Tibial nerve (tissue), 4 donors: ENCODE results near the gene ADAM10. TPM values are rescaled to one million over a fixed set of nuclear protein-coding genes. Genes with fewer than 3 reads are reported as not detected.

Experiments used
- DNase-seq, 2 donors: peaks; one replicate each; pipeline ENCODE4 v3.0.0-alpha.2; 2019; ENCODE audit warnings: low spot score in 2 of 2
- H3K27ac ChIP-seq, 4 donors: fragments of 200-600 bp; sonication (generic) in 3 of 4; one replicate each; pipeline ENCODE4 v1.5.1; 2017 to 2019; ENCODE audit warnings: mild to moderate bottlenecking in 1 of 4
- H3K27me3 ChIP-seq, 2 donors: fragments of 200-600 bp; sonication (generic) in 1 of 2; one replicate each; pipeline versions ENCODE4 v1.5.1 to v1.6.0; 2017 to 2019
- H3K36me3 ChIP-seq, 3 donors: fragments of 200-600 bp; sonication (generic); one replicate each; pipeline ENCODE4 v1.5.1; 2018 to 2019
- H3K4me1 ChIP-seq, 4 donors: fragments of 200-600 bp; sonication (generic) in 3 of 4; one replicate each; pipeline ENCODE4 v1.5.1; 2017 to 2019
- H3K4me3 ChIP-seq, 4 donors: fragments of 200-600 bp; sonication (generic) in 3 of 4; one replicate each; pipeline ENCODE4 v1.5.1; 2017 to 2019; ENCODE audit warnings: mild to moderate bottlenecking in 1 of 4, moderate library complexity in 1 of 4
- H3K9me3 ChIP-seq, 4 donors: fragments of 200-600 bp; sonication (generic) in 3 of 4; one replicate each; pipeline ENCODE4 v1.5.1; 2017 to 2019
- CTCF ChIP-seq, 5 experiments: fragments of 200-600 bp in 3 of 5; fragments of 450-650 bp in 2 of 5; sonication (generic) in 3 of 5; IDR thresholded peaks; one replicate each; pipeline ENCODE4 v1.5.1; 2016 to 2019; ENCODE audit warnings: antibody characterized with exemption in 5 of 5, mild to moderate bottlenecking in 3 of 5, moderate library complexity in 2 of 5
- EP300 ChIP-seq, 2 donors: sonication (generic); formaldehyde crosslinking; IDR thresholded peaks; one replicate each; pipeline ENCODE4 v1.6.1; 2017; ENCODE audit warnings: antibody characterized with exemption in 2 of 2, mild to moderate bottlenecking in 1 of 2
- POLR2A ChIP-seq, 2 donors: fragments of 450-650 bp; IDR thresholded peaks; one replicate each; pipeline ENCODE4 v1.6.1; 2017; ENCODE audit warnings: antibody characterized with exemption in 2 of 2, mild to moderate bottlenecking in 2 of 2, moderate library complexity in 2 of 2
- WGBS, 2 donors: methylation state at CpG; one replicate each; pipeline ENCODE4 v1.1.5; 2018; 5-methylcytosine and 5-hydroxymethylcytosine counted together
- total RNA-seq, 4 donors: library from RNA; depleted of rRNA; stranded (reverse); fragments of >200 nt; gene quantifications; one replicate each; pipeline ENCODE4 v1.1.0, GENCODE V29; 2016

Gene ADAM10
- total RNA-seq, 4 donors from 2014 or later = 64.8 to 132 (median 94.3) TPM

GRCh38 chr15:58699769-58700168 is 49.7 kb downstream of the ADAM10 start:
- no peak overlapping the region for H3K27ac ChIP-seq
- peaks cover 0 to 49% (median 0%) of the 10 kb centered on the region in 3 donors for H3K36me3 ChIP-seq
- no peak for DNase-seq
- no peak overlapping the region for H3K4me3 ChIP-seq
- peaks cover 0 to 8% (median under 1%) of the 10 kb centered on the region in 4 donors for H3K4me1 ChIP-seq
- 97 to 99% methylated on average over 2 of the region's 2 CpGs for WGBS, 2 donors
- no peak for TF ChIP-seq POLR2A (IDR thresholded peaks at IDR 0.05)
- TF ChIP-seq CTCF (IDR thresholded peaks at IDR 0.05) = no peak
- no peaks in the 10 kb centered on the region for H3K27me3 ChIP-seq
- H3K9me3 ChIP-seq = peaks cover 0 to 16% (median 3%) of the 10 kb centered on the region in 4 donors

GRCh38 chr15:58698887-58699641 is 50.4 kb downstream of the ADAM10 start:
- no peak overlapping the region for H3K27ac ChIP-seq
- peaks cover 0 to 49% (median 0%) of the 10 kb centered on the region in 3 donors for H3K36me3 ChIP-seq
- H3K4me1 ChIP-seq = peaks cover 0 to 15% (median 3%) of the 10 kb centered on the region in 4 donors
- WGBS, 2 donors = 87 to 98% methylated on average over 2 of the region's 2 CpGs
- no peaks in the 10 kb centered on the region for H3K27me3 ChIP-seq
- H3K9me3 ChIP-seq = peaks cover 0 to 16% (median 3%) of the 10 kb centered on the region in 4 donors
- no peak overlapping the region for H3K4me3 ChIP-seq
- TF ChIP-seq EP300 (IDR thresholded peaks at IDR 0.05) (no peak), CTCF (IDR thresholded peaks at IDR 0.05) (no peak), POLR2A (IDR thresholded peaks at IDR 0.05) (no peak)
- DNase-seq = no peak

- 74 to 100% methylated on average over 2 of the region's 2 CpGs for WGBS, 2 donors
- TF ChIP-seq POLR2A (IDR thresholded peaks at IDR 0.05) (no peak), EP300 (IDR thresholded peaks at IDR 0.05) (no peak), CTCF (IDR thresholded peaks at IDR 0.05) (no peak)
- Histone ChIP-seq H3K36me3 (peaks cover 0 to 50% (median 0%) of the 10 kb centered on the region in 3 donors), H3K27me3 (no peaks in the 10 kb centered on the region), H3K27ac (no peak overlapping the region), H3K9me3 (peaks cover 0 to 16% (median 3%) of the 10 kb centered on the region in 4 donors), H3K4me3 (no peak overlapping the region), H3K4me1 (peaks cover 0 to 20% (median 3%) of the 10 kb centered on the region in 4 donors)
- no peak for DNase-seq
Measured at GRCh38 chr15:58697220-58697619, 52.3 kb downstream of the ADAM10 start.

GRCh38 chr15:58696738-58697137 is 52.8 kb downstream of the ADAM10 start:
- WGBS, 2 donors = 81 to 91% methylated on average over 5 to 6 of the region's 6 CpGs
- no peak for TF ChIP-seq POLR2A (IDR thresholded peaks at IDR 0.05)
- no peak for TF ChIP-seq EP300 (IDR thresholded peaks at IDR 0.05)
- no peak for TF ChIP-seq CTCF (IDR thresholded peaks at IDR 0.05)

More at GRCh38 chr15:58696738-58697137, 52.8 kb downstream of the ADAM10 start:
- peaks cover 0 to 20% (median 3%) of the 10 kb centered on the region in 4 donors for H3K4me1 ChIP-seq
- H3K27me3 ChIP-seq = no peaks in the 10 kb centered on the region
- H3K4me3 ChIP-seq = no peak overlapping the region
- no peak for DNase-seq
- peaks cover 0 to 16% (median 3%) of the 10 kb centered on the region in 4 donors for H3K9me3 ChIP-seq
- H3K36me3 ChIP-seq = peaks cover 0 to 46% (median 0%) of the 10 kb centered on the region in 3 donors
- no peak overlapping the region for H3K27ac ChIP-seq
